SHP77 (cell line): ENCODE measurements around the gene PLSCR4.
A peak's percentile ranks its signal among the peaks of the same experiment; 100 is the strongest.

ENCODE experiments used
- DNase-seq, 2 experiments: peaks; one replicate each; lab custom pipeline; 2025; lab: John Stamatoyannopoulos, UW

Gene PLSCR4

DNA sequence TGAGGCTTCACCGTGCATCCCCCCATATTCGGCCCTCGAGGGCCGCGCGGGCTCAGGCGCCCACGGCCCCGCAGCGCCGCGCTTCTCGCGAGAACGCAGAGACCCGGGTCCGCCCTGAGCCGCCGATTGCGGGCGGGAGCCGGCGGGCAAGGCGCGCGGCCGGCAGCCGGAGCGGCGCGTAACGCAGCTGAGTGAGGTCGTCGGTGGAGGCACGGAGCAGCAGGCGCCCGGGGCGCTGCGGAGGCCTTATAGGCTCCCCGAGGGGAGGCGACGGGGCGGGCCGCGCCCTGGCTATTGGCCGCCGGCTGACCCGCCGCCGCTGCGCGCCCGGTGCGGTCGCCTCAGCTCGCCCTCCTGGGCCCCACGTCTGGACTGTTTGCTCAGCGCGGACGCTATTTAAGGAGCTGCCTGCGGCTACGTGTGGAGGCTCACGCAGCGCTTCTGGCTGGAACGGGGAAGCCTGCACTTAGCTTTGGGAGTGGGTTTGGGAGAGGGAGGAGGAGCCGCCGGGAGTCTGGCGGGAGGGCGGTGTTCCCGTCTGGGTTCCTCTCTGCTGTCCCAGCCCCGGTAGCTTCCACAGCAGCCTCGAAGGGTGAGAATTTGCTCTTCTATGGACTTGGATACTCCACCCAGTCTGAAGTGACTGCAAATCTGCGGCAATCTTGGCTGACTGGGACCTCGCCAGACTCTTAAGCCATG, 89.8 kb downstream of the PLSCR4 start, which contains the start of gene PLOD2:
TSS of gene PLOD2 (minus strand) at position 221 of the 699 bp plus-strand sequence. CDS start at position 26, 195 bp downstream.
- DNase-seq, result peak; percentile 85 to 89

DNA sequence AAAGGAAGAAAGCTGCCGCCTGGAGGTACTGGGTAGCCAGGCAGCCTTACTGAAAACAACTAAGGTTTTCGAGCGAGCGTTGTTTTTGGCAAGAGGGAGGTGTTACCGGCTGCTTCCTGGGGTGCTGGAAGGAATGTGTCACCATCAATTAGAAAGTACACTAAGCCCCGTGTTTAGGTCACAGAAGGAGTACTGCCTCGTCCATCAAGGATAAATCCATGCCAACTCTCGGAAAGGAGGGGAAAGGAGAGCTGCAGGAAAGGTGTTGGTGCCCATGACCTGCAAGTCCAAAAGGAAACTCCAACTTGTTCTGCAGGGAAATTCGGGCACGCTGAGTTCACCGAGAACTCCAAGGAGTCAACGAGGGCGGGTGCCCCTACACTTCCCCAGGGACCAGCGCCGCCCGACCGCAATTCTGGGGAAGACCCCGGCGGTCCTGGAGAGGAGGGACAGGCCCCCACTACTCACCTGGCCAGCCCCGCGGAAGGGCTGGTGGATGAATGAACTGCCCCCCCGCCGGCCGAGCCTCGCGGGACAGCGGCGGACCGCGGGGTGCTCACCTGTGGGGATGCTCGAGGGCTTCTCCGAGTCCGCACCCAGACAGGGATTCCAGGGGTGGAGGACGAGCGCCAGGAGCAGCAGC, 90.5 kb downstream of the PLSCR4 start:
- DNase-seq, result peak; percentile 55 to 81

DNA sequence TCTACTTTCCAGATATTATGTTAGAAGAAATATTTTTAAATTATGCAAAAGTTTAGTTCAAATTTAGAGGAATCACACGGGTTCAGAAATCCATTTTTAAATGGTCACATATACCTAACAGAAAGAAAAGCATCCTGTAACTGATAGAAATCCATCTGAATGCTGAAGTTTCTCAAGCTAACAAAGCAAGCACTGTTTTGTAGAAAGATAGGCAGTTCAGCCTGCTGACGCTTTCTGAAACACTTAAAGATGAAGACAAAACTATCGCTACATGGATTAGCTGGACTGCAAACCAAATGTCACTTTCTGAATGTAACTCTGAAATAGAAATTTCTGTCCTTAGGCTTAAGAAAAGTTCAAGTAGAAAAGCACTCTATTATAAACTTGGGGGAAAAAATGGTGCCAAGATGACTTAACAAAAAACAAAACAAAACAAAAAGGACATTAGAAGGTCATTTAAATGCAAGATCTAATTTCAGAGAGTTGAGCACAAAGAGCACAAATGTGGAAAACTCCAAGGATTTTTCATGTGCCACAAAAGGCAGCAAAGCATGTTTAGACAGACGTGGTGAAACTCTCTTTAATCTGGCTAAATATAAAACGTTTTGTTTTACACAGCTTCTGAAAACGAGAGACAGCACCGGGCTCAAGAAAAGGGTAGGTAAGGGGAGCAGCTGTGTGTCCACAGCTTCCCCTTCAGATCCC, 91.1 kb downstream of the PLSCR4 start:
- DNase-seq, result no peak

DNA sequence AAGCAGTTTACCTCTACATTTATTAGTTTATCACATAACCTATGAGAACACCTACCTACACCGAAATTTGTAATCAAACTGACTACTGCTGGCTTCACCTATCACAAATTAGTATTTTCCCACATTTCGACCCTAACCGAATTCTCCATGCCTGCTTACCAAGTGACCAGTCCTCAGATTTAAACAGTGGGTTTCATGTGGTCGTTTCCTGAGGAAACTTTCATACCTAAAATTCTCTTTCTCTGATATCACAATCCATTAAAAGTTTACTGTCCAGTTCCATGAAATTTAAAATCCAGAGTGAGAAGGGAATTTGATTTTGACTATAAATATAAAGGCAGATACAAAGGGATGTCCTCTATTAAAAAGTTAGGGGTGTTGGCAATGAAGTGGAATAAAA, 91.9 kb downstream of the PLSCR4 start:
- DNase-seq, result no peak

DNA sequence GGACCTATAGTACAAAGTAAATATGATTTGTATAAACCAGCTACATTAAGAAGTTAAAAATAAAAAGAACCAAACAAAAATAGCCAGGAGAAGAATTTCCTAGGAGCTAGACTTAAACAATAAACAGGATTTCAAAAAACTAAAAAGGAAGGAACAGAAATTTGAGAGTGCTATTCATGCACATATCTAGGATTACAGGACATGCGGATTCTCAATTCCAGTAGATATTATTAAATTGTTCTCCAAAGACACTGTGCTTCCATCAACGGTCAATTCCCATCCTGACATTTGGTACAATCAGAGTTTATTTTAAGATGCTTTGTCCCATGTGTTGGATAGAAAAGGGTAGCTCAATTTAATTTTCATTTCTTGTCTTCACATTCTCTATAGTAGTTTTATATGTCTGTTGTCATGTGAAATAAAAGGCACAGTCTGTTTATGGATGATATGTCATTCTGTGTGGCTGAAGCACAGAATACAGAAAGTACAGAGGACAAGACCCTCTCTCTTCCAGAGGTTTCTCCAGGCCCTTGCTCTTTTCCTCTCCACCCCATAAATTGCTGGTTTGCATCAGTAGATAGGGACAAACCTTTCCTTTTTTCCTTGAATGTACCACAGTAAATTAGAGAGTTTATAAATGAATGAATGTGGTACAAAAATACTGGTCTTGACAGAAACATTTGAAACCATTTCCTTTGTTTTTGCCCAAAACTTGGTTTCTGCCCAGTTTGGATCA, 93.4 kb downstream of the PLSCR4 start:
- no peak for DNase-seq

DNA sequence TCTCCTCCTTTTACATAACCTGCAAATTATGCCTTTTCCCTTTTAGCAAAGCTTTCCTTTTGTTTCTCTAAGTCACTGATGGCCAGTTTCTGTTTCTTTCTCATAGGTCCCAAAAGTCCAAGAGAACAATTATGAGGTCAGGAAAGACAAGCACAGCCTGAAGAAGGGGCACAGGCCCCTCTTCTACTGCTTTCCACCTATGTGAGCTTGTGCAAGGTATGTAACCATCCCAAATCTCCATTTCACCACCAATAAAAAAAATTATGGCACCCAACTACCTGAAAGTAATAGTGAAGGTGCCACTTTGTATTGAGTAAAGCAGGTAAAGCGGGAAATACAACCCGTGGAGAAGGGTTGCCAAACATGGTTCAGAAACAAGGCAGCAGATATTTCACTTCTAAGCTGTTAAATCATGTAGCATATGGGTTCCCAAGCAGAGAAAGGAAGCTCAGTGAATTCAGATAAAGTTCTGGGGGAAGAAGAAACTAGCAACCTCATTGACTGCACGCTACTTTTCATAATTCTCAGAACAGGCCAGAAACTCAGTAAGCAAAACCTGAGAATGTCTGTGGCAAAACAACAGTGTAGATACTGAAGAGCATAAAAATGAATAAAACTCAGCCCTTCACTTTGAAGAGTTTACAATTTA, 94.1 kb downstream of the PLSCR4 start:
- DNase-seq, result no peak

DNA sequence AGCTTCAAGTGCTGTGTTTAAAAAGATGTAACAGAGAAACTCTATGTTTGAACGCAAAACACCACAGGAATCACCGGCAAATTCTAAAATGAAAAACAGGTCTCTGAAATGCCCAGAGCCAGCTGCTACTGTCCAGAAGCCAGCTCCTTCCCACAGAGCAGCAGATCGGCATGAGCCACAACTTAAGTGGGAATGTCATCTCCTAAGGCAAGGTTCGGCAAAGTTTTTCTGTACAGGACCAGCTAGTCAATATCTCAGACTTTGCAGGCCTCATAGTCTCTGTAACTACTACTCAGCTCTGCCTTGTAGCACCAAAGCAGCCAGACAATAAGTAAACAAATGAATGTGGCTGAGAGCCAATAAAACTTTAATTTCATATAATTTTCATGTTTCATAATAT, 94.8 kb downstream of the PLSCR4 start:
- no peak for DNase-seq

DNA sequence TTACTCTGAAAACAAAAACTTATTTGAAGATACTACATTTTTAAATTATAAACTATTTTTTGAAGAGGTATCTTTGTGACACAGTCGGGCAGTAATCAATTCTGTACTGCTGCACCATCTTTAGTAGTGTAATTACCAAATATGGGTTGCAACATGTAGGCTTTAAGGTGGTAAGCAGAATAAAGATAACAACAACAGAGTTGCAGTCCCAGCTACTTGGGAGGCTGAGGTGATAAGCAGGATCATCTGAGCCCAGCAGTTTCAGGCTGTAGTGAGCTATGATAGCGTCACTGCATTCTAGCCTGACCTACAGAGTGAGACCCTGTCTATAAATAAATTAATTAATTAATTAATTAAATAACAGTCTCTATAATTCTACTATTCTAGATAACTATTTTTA, 95.9 kb downstream of the PLSCR4 start:
- DNase-seq, result no peak

DNA sequence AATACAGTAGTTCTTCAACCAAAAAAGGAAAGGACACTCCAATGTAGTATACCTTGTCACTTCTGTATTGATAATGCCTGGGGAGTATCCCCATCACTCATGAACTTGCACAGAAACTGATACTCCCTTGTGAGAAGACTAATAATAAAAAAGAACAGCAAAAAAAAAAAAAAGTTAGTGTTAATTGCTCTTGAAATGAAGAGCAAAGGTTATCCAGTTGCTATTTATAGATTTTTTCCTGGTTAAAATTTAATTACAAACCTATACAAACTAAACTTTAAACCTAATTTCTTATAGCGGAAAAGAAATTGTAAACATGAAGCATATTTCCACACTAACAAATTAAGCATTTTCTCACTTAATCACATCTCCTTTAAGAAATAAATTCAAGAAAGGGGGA, 96.6 kb downstream of the PLSCR4 start:
- DNase-seq, result no peak

DNA sequence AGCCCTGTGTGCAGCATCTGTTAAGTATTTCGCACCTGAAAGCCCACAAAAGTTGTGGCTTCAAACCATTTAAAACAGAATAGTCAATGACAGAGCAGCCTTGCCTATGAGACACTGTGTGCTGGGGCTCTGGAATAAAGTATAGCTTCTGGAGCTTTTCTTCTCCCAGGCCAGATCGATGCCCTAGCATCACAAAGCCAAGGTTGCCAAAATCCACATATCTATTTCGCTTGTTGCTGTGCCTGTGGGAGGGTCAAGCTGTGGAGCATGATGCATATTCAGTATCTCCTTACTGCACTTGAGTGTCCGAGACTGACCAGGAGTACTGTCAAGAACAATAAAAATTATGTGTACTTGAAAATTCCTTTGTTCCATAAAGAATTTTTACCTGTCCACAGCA, 97.5 kb downstream of the PLSCR4 start:
- DNase-seq, result no peak

DNA sequence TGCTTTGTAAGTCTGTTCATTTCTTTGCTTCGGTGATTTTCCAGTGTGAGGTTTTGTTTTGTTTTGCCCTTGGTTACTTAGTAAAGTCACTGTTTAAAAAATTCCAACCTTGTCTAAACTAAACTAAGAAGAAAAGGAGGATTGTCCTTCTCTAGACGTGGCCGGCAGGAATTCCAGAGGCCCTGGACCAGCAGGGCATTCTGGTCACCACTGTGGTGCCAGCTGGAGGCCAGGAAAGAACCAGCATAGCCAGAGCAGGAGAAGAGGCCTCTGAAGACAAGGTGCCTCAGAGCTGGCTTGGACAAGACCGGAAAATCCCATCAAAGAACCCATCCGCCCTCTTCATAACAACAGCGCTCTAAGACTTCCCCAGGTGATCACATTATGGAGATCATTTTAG, 98.1 kb downstream of the PLSCR4 start:
- no peak for DNase-seq

DNA sequence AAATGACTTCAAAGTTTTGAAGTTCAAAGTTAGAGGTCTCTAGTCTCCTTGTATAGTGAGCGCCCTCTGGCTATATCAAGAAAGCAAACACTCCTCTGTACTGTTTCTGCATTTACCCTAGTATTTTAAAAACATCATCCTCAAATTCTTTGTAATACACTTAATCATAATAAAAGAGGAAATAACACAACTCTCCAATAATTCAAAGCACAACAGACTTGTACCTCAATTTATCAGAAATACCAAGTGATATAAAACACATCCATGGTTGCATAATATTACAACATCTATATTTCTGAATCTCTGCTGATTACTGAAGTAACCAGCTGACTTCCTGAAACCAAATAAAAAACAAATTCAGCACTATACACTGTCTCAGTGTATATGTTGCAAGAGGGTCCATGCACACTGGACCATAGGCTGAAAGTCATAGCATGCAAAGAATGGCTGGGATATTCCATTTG, 102.4 kb downstream of the PLSCR4 start:
- DNase-seq, result no peak

DNA sequence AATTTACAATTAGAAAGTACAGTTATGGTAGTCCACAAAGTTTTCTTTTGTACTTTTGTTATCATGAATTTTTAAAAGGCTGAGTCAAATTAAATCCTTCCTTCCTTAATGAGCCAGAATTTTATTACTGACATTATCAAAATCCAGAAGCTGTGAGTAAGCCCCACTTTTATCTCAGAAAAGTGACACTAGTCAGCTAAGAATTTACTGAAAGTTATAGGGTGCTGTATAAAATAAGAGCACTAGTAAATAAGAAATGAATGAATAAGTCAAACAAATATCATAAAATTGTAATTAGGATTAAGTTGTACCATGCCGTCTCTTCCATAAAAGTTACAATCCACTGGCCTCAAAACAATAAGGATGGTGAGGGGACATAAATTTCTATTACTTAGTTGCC, 105.3 kb downstream of the PLSCR4 start:
- no peak for DNase-seq

DNA sequence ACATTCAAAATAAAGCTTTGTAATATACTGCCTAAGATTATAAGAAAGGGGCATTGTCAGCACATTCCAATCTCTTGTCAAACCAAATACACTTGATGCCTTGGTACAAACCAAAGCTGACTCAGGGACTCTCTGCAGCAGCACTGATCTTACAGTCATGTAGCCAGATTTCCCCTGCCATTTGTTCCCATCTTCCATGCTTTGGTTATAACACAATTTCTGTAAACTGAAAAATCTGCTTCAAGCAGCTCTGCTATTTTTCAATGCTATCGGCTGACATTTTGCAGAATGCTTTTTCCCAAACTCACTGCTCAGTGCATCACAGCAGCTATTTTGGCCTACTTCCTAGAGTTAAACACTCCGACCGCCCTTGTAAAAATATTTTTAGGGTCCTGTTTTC, 108.1 kb downstream of the PLSCR4 start:
- no peak for DNase-seq
